Muscle of back (tissue), 11 donors: Measurements from ENCODE around the gene SMG6. TPM values are rescaled to one million over a fixed set of nuclear protein-coding genes. Genes with fewer than 3 reads are reported as not detected.
A peak's percentile ranks its signal among the peaks of the same experiment; 100 is the strongest.

Experiments
- DNase-seq, 3 donors: peaks; one replicate each; pipeline versions ENCODE4 v3.0.0 to v3.0.0-alpha.2; 2013
- polyA plus RNA-seq, 10 donors: library from polyadenylated mRNA; unstranded; fragments of 120-200 nt; gene quantifications; one replicate each; pipeline ENCODE4 v1.2.1, GENCODE V29; 2013; ENCODE audit not compliant: insufficient read length in 10 of 10

The SMG6 gene
- polyA plus RNA-seq, 10 donors = 12.5 to 20.1 (median 16.8) TPM

GRCh38 chr17:2033153-2033552 is 270.4 kb downstream of the SMG6 start:
- no peak for DNase-seq

GRCh38 chr17:2030779-2031163 is 272.8 kb downstream of the SMG6 start:
- DNase-seq = no peak

GRCh38 chr17:2029911-2030778 is 273.4 kb downstream of the SMG6 start, which contains the start of gene DPH1:
Gene DPH1 (plus strand): TSS chr17:2030153. CDS start chr17:2030170, 17 bp downstream.
- peak; percentile 86 to 93 (median 87) for DNase-seq

- DNase-seq = no peak
Measured at GRCh38 chr17:2028737-2029136, 274.8 kb downstream of the SMG6 start.

GRCh38 chr17:2028234-2028614 is 275.4 kb downstream of the SMG6 start:
- DNase-seq = no peak

GRCh38 chr17:2027528-2028233 is 275.9 kb downstream of the SMG6 start:
- no peak for DNase-seq

- peak in 2 of 3 donors; percentile 43 to 71 for DNase-seq
Measured at GRCh38 chr17:2025622-2026309, 277.8 kb downstream of the SMG6 start.

- peak in 2 of 3 donors; percentile 57 to 72 for DNase-seq
Measured at GRCh38 chr17:2025220-2025621, 278.4 kb downstream of the SMG6 start, which contains the start of gene RTN4RL1. Gene RTN4RL1 (minus strand): TSS chr17:2025334. CDS start chr17:2024865, 469 bp downstream.

- peak in 1 of 3 donors; percentile 53 for DNase-seq
Measured at GRCh38 chr17:2024572-2025219, 278.9 kb downstream of the SMG6 start.

- peak in 2 of 3 donors; percentile 47 to 64 for DNase-seq
Measured at GRCh38 chr17:2023692-2024571, 279.7 kb downstream of the SMG6 start.

- DNase-seq = no peak
Measured at GRCh38 chr17:2023256-2023655, 280.3 kb downstream of the SMG6 start.

- no peak for DNase-seq
Measured at GRCh38 chr17:2022647-2023240, 280.8 kb downstream of the SMG6 start.

GRCh38 chr17:2020721-2021120 is 282.9 kb downstream of the SMG6 start:
- DNase-seq = no peak

GRCh38 chr17:2019723-2020122 is 283.9 kb downstream of the SMG6 start:
- no peak for DNase-seq

- no peak for DNase-seq
Measured at GRCh38 chr17:2018716-2019510, 284.7 kb downstream of the SMG6 start.

- DNase-seq = no peak
Measured at GRCh38 chr17:2017274-2017941, 286.2 kb downstream of the SMG6 start.

- no peak for DNase-seq
Measured at GRCh38 chr17:2016494-2016893, 287.1 kb downstream of the SMG6 start.

- no peak for DNase-seq
Measured at GRCh38 chr17:2015314-2015713, 288.3 kb downstream of the SMG6 start.

- no peak for DNase-seq
Measured at GRCh38 chr17:2013994-2014317, 289.6 kb downstream of the SMG6 start.
